NCI-H1417 treated with DMSO at 0.1 percent for 48 hours (cell line): ENCODE data around the gene TPPP.

Experiments
- DNase-seq: peaks from one replicate; lab custom pipeline; 2025; lab: John Stamatoyannopoulos, UW

TPPP gene

DNA sequence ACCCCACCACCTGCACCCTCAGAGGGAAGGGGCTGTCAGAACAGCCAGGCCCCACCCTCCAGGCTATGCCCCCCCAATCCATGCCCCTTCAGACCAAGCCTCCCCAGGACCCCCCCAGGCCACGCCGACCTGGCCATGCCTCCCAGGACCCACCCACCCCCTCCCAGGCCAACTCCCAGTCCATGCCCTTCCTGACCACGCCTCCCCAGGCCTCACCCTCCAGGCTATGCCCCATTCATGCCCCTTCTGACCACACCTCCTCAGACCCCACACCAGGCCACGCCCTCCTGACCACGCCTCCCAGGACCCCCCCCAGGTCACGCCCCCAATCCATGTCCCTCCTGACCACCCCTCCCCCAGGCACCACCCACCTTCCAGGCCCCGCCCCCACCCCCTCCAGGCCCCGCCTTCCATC, 27.6 kb downstream of the TPPP start:
- no peak for DNase-seq

DNA sequence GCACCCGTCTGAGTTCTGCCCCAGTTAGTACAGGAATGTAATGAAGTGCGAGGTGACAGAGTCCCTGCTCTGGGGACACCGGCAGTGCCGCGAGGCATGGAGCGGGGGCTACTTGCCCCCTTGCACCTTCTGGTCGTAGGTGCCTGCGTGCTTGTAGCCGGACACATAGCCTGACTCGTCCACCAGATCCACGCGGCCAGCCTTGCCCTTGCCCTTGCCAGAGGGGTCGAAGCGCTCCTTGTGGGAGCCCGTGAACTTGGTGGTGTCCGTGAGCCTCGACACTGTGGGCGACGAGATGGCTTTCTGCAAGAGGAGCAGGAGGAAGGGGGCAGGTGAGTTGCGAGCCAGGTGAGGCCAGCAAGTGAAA, 28.2 kb downstream of the TPPP start:
- no peak for DNase-seq

DNA sequence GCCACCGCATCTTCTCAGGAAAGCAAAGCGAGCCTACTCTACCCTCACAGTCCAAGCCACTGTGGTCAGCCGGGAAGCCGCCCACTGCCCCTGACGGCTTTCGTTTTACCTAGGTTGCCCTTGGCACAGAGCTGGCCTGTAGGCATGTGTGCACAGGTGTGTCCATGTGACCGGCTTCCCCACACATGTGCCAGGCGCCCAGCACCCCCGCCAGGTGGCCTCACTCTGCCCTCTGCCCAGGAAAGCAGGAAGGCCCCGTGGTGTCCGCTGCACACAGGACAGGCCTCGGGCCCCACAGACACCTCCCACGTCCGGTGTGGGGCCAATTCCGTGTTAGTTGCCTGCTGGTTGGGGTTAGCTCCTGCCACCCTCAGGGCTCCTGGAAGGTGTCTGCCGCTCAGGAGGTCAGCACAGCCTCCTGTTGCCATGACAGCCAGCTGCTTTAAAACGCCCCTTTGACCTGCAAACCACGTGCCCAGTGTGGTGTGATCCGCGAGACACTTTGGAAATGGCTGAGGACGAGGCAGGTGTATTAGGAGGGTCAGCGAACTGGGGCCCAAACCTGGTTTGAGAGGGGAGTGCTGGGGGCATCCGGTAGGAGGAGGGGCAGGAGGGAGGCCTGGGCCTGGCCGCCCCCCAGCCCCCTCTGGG, 28.7 kb downstream of the TPPP start:
- no peak for DNase-seq

DNA sequence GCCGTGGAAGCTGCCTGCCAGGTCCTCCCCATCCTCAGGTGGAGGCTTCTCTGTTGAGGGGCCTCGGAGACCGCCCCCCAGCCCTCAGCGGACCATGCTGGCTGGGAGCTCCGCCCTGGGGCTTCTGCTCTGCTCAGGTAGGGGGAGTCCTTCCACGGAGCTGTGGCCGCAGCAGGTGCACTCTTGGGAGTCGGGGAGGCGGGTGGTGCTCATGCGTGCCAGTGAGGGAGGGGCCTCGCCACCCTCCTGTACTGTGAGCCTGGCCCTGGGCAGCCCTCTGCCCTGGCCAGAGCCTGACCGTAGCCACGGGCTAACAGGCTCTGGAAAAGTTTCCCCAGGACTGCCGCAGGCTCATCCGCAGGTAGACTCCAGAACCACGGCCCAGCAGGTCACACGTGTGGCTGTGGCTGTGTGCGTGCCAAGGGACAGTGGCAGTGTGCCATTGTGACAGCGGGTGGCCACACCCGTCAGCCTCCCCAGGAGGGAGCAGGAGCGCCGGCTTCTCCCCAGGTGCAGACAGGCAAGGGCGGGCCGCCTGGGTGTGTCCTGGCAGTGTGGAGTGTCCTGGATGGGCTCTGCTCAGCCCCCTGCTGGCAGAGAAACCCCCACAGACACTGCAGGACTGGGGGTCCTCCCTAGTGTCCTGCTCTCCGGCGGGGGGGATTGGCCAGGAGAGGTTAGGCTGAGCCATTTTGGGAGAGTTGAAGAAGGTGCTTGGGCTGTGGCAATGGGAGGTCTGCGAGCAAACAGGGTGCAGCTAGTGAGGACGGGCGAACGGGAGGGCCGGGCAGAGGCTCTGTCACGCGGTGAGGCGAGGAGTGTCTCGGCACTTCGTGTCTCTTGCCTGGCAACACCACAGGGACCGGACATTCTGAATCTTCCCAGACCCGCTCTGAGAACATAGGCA, 29.5 kb downstream of the TPPP start:
- DNase-seq = no peak

DNA sequence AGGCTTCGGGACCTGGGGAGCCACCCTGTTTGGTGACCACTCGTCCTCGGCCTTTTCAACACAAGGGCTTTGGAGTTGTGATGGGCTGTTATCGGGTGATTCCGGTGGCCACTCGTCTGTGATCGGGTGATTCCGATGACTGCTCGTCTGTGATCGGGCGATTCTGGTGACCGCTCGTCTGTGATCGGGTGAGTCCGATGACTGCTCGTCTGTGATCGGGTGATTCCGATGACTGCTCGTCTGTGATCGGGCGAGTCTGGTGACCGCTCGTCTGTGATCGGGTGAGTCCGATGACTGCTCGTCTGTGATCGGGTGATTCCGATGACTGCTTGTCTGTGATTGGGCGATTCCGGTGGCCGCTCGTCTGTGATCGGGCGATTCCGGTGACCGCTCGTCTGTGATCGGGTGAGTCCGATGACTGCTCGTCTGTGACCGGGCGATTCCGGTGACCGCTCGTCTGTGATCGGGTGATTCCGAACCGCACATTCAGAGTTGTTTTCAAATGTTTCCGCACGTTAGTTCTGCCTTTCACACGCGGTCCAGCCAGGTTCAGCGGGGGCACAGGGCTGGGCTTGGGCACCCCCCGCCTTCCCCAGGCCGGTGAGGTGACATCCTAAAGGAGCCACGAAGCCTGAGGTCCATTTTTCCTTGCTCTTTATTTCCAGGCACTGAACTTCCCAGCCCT, 30.3 kb downstream of the TPPP start:
- no peak for DNase-seq

DNA sequence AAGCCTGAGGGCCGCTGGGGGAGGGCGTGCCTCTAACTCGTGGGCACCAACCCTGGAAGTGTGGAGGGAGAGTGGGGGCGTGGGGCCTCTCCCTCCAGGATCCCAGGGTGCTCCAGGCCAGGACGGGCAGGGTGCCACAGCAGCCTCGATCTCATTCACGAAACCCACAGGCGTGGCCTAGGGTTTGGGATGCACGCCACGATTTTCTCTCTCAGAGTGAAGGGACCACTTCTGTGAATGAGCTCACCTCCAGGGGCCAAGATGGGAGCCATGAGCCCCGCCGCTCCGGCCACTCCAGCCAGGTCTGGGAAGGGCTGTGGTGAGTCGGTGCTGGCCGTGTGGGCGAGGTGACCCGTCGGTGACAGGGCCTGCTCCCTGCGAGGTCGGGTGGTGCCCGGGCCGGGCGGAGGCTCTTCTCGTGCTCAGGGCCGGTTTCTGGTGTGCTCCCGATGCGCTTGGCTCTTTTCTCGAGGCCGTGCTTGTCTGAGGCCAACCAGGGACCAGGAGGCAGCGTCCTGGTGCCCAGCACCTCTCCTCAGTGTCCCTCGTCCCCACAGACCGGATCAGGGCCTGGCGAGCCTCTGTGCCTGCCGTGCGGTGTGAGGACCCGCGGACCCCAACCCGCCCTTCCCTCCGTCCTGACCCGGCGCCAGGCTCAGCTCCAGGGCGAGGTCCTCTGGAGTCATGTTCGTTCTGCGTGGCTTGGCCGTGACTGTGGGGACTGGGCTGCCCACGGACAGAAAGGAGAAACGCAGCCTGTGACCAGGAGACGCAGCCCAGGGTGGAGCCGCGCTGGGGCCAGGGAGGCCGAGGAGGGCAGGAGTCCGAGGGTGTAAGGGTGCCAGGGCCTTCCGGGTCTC, 31.0 kb downstream of the TPPP start:
- DNase-seq = no peak

DNA sequence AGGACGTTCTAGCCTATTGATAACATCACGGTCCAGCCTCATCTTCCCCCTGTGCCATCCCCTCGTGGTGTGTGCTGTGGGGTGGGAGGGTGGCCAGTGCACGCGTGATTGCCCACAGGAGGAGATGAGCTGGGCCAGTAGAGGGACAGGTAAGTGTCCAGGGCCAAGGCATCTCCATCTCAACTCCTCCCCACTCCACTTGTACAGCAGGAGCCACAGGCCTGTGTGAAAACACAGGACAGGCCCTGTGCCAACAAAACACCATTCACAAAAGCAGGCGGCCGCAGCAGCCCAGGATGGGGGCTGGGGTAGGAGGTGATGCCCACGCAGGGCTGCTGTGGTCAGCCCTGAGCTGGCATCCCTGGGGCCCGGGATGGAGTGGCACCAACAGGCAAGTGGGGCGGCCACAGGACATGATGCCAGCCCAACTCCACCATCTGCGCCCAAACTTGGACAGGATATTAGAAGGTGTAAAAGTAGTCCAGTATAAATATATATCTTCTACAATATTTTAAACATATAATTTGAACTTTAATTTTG, 32.6 kb downstream of the TPPP start:
- no peak for DNase-seq

DNA sequence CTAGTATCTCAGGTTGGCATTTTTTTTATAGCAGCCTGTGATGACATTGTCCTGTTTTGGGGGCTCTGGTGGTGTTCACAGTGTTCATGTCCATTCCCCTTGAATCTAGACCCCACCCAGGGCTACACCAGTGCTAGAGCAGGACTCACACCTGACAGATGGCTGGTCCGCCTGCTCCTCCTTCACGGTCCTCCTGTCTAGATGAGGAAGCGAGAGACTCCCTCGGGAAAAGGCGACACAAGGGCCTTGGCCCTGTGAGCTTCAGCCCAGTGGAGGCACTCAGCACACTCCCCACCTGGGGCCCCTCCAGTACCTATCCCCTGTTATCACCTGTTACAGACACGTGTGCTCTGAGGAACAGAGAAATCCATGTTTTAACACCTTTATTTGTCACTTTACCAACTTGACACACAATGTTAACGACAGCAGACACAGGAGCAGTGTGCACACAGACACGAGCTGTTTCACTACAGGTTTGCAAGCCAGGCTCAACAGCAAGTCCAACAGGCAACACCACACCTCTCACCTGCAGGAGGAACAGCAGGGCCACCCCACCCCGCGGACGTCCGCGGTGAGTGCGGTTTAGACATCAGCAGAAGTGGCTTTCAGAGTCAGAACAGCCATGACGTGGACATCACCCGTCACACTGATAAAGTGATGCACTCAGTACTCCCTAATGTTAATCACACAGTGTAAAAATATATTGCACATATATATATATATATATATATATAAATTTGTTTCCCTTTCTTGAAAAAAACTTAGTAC, 33.5 kb downstream of the TPPP start:
- no peak for DNase-seq

DNA sequence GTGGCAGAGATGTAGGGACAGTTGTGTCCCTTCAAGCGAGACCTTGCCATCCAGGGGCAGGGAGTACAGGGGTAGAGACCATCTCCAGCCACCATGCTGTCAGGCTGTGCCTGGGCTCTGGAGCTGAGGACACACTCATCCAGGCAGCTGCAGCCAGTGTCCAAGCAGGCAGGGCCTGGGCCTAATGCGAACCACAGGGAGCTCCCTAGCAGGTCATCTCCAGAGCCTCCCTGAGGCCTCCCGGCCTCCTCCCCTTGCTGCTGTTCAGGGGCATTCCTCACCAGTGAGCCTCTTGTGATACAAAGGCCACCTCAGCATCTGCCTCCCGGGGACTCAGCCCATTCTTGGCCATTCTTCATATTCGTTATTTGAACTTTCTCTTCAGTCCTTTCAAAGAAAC, 35.0 kb downstream of the TPPP start:
- DNase-seq = no peak

DNA sequence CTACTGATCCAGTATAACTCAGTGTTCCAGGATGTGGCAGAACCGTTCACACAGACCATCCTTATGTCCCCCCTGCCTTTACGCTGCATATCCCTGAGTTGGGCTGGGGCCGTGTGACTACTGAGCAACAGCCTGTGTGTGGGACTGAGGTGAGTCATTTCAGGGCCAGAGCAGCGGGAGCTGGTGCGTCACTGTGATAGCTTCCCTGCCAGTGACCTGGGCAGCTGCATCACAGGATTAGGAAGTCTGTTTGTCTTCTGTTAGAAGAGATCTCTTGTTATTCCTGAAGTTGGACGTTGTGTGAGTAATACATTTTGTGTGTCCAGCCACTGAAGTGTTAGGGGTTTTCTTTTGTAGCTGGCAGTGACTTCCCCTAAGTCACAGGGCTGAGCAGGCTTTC, 35.6 kb downstream of the TPPP start:
- no peak for DNase-seq

DNA sequence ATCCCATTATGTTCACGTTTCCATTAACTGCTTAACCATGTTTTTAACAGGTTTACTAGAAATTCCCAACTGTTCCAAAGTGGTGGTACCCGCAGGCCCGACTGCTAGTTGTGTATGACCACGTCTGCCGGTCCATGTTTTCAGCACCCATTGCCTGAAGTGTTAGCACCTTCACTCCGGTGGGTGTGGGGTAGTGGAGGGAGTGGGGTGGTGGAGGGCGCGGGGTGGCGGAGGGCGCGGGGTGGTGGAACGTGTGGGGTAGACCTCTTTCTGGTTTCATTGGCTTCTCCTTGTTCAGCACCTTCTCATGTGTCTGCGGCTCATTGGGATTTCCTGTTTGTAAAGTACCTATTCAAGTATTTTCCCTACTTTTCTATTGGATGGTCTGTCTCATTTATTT, 37.7 kb downstream of the TPPP start:
- DNase-seq = no peak

DNA sequence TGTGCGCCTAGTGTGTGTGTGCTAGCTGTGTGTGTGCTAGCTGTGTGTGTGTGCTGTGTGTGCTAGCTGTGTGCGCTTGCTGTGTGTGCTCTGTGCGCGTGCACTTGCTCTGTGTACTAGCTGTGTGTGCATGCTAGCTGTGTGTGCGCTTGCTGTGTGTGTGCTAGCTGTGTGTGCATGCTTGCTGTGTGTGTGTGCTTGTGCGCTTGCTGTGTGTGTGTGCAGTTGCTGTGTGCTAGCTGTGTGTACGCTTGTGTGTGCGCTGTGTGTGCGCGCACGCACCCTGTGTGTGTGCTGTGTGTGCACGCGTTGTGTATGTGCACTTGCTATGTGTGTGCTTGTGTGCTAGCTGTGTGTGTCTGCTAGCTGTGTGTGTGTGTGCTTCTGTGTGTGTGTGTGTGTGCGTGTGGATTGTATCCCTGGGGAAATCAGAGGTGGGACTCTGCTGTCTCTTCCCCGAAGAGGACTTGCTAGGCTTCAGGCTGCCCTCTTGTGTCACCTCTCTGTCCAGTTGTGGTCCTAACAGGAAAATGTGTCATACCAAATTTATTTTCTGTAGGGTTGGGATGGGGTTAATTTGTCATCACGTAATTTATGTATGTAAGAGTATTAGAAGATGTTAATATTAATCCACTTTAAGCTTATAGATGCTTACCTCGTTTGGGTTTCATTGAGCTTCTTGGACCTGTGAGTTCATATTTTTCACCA, 38.9 kb downstream of the TPPP start:
- DNase-seq = no peak

DNA sequence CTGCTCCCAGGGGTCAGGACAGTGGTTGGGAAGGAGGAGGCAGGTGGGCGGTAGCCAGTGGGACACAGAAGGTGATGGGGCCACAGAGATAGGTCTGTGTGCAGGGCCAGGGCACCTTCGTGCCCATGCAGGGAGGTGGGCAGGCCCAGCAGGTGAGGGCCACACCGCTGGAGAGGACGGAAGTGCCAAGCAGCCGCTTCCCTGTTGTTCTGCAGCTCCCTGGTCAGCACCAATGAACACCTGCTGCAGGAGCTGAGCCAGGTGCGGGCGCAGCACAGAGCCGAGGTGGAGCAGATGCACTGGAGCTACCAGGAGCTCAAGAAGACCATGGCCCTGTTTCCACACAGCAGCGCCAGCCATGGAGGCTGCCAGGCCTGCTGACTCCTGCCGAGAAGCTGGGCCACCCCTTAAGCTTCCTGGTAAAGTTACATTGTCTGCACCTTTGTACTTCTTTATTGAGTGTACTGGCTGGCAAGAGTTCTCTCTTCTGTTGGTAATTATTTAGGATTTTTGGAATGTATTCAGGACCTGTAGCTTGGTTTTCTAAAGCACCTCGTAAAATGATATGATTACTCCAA, 40.3 kb downstream of the TPPP start:
- DNase-seq = no peak

DNA sequence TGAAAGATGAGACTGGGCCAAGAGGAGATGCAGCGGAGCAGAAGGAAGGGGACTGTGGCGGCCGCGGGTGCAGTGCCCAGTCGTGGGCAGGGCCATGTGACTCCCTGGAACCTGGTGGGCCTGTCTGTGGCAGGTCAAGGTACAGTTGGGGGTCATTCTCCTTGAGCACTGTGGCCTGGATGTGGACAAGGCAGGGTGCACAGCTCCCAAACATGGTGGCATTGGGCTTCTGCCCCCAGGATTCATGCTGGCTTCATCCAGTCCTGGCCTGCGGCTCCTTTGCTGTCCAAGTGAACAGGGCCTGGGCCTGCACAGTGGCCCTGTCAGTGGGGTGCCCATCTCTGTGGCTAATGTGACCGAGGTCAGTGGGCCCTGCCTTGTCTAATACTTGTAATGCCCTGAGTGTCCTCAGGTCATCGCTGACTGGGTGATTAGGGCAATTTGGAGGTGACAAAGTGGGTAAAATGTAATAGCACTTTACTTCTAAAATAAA, 41.1 kb downstream of the TPPP start:
- DNase-seq = no peak

DNA sequence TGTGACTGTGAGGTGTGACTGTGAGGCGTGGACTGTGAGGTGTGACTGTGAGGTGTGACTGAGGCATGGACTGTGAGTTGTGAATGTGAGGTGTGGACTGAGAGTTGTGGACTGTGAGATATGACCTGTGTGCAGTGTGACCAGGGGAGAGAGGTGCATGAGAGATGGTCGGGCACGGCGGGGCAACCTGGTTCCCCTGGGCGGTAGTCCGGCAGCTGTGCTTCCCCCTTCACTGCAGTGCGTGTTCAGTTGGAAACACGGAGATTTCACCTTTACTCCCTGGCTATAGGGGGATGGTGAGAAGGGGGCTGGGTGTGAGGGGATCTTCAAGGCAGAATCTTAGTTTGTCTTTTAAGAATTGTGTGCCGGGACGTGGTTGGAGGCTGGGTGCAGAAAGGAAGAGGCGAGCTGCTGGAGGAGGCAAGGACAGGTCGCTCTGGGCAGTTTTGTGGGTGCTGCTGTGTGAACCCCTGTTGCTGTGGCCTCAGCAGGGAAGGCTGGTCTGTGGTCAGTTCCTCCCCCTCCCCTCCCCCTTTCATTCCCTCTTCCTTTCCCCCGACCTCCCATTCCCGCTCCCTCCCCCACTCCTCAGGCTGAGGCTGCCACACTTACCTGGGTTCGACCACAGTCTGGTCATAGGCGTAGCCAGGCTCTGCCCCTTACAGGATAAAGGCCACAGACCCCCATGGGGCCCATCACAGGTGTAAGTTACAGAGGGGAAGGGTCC, 41.7 kb downstream of the TPPP start:
- DNase-seq = no peak

DNA sequence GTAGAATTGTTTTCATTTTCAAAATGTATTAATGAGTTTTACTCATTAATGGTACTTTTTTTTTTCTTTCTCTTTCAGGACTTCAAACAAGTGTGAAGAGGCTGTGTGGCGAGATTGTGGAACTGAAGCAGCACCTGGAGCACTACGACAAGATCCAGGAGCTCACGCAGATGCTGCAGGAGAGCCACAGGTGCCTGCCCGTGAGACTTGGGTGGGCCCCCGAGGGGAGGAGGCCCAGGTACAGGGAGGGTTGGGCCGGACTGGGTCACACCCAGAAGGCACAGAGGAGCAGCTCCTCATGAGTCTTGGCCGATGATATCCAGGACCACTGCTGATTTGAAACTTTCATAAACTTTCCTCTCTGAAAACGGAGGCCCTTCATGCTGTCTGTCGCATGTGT, 45.4 kb downstream of the TPPP start:
- DNase-seq = no peak

DNA sequence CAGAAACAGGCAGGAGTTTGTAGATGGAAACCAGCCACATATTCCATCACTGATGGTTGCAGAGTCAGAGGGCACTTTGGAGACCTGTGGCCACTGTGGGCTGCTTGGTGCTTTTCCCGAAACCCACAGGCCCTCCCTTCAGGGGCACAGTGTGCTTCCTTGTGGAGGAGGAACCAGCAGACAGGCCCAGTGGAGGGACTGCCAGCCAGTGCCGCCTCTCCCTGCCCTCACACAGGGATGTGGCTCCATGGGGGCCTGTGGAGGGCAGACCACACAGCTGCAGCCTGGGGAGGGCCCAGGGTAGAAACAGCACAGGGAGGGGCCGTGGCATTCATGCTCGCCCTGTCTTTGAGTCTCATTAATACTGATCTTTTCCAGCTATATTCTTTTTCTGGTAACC, 45.8 kb downstream of the TPPP start:
- DNase-seq = no peak

DNA sequence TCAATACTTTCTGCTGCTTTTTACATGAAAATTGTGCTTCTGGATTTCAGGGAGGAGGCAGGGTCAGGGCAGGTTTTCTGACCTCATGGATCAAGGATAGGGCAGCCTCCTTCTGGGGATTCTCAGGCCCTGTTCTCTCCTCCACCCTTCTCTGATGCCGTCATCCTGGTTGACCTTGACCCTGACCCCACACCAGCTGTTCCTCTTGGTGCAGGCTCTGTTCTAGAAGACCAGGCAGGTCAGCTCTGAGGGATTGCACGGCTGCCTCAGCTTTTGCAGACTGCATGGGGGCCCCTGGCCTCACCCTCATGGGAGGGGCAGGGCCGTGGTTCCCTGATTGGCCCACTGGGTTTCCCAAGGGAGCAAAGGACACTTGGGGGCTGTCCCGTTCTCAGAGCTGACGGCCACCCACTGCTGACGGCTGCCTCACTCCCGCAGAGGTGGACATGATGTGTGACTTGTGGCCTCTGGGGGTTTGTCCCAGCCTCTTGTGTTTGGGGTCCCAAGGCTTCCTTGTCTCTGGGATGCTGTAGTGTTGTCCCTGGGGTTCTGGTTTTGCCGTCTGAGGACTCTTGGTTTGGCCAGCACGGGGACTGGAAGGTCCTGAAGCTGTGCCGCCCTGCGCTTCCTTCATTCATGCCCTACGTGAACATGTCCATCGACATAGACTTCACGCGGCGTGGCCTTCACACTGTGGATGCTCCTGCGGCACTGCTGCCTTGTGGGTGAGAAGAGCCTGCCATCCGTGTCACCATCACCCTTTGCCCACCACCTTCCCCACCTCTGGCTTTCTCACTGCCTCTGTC, 46.6 kb downstream of the TPPP start:
- no peak for DNase-seq
